NCI-H1105 treated with DMSO at 0.1 percent for 48 hours (cell line): ENCODE data around the gene SELENOS.

Experiments used
- DNase-seq: peaks from one replicate; lab custom pipeline; 2025; lab: John Stamatoyannopoulos, UW

SELENOS gene

DNA sequence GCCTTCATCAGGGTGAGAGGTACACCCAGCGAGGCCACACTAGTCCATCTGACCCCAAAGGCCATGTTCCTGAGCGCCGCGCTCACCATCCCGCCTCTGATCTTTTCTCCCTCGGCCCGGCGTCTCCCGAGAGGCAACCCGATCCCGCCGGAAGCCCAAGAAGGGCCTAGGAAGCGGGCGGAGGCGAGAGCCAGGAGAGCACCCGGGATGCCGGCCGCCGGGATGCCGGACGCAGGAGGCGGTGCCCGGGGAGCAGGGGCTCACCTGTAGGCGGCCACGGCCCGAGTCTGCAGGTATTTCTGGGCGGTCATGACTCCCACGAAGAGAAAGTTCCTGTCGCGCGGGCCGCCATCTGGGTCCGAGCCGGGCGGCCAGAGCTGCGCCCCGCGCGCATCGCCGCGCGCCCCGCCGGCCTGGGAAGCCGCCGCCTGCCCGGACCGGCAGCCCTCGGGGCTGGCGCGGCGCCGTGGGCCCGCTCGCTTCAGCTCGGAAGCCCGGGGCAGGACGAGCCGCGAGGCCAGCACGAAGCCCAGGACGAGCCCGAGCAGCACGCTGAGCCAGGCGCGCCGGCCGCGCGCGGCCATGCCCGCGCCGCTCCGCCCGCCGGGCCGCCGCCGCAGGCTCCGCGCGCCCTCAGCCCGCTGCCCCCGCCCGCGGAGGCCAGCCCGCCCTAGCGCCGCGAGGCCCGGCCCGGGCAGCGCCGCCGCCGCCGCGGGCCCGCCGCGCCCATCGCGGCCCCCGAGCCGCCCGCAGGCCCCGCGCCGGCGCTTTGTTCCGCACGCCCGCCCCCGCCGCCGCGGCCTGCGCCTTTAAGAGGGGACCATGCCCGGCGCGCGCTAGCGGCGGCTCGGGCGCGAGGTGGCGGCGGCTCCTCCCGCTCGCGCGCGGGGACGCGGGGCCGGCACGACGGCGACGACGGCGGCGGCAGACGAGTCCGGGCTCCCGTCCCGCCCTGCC is 26.1 kb downstream of the SELENOS start:
- peak; percentile 62 for DNase-seq

DNA sequence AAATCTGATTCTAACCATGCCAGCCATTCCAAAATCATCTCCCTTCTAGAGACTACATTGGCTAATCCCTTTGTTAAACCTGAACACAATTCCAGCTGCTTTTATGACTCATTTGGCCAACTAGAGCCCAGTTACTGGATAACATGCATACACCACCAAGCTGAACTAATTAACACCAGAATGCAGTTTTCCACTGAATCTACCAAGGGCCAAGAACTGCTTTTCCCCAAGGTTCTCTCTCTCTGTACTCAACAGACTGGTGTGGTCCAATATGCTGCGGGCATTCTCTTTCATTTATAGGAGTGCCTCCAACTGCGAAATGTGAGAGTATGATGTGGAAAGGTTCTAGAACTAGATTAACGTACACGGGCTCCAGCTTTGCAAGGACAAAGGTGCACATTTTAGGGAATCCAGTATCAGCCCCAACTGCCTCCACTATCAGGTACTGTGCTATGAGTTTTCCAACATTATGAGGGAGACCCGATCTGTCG is 26.9 kb downstream of the SELENOS start:
- DNase-seq = peak; percentile 27

DNA sequence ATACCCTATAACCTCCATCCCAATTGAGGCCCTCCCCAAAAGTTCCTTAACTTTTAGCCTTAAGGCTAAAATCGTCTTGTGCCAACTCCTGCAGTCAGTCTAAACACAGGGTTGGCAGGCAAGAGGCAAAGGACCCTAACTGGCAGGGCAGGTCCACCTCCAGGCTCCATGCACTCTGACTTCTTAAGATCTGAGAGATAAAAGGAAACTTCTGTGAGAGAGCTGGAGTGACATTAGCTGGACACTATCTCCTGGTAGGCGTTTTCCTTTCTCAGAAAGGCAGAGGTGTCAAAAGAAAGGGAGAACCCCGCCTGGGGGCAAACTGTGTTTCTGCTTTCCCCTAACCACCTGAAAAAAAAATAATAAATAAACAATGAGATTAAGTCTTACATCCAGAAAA is 29.0 kb downstream of the SELENOS start:
- no peak for DNase-seq

GRCh38 chr15:101246824-101247745 is 30.2 kb downstream of the SELENOS start:
- DNase-seq = no peak

DNA sequence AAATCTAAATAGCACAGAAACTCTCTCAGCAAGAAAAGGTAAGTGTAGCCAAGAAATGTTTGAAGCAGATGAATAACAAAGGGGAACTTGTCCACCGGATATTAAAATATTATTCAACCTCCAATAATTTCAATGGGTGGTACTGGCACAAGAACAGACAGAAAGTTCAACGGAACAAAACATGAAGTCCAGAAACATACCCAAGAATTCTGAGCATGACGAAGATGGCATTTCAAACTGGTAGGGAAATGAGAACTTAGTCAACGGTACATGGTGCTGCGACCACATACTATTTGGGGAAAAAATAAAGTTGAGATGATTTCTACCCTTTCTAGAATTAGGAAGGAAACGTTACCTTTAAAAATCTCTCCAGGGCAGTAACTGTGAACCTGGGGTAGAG is 30.9 kb downstream of the SELENOS start:
- DNase-seq = no peak

DNA sequence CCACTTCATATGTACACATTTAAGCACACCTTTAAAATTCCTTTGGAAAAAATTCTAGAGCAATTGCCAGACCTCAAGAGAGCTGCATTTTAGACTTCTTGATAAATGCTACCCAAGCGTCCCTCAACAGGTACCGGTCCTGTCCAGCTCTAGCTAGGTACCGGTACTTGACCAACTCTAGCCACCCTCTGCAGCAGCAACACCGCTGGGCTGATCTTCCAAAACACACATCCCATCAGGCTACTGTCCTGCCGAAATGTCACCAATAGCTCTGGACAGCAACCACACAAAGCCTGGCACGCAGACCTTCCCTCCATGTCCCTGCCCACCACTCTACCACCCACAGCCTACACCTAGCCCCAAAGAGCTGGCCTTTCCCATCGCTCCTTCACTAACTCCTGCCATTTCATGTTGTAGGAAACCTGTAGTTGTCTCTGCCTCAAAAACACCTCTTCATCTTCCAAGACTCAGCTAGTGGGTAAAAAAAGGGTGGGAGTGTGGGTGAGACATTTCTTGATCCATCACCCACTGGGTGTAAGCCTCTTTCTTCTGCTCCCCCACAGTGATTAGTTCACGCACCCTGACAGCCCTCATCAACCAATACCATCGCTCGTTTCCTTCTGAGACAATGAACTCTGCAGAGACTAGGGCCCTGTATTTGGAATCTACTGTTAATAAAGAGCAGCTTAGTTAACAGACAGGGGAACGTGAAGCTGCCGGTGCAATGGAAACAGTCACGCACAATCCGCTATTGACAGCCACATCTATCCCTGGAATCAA is 32.2 kb downstream of the SELENOS start:
- DNase-seq = no peak

- DNase-seq = no peak
Measured at GRCh38 chr15:101244036-101244781, 33.1 kb downstream of the SELENOS start.

DNA sequence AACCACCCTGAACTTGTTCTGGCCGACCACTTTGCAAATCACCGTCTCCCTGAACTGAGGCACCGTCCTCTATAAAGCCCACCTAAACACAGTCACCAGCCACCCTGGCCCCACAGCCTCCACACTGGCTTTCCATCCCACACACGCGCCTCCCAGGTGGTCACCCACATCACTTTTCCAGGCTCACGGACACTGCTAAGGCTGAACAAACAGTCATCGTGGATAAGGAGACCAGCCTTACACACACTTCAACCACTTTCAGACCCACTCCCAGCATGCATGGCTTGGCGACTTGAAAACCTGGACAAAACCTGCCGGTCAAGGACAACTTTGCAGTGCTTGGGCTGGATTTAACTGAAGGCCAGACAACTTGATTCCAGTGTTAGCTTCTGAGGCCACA is 33.9 kb downstream of the SELENOS start:
- no peak for DNase-seq

DNA sequence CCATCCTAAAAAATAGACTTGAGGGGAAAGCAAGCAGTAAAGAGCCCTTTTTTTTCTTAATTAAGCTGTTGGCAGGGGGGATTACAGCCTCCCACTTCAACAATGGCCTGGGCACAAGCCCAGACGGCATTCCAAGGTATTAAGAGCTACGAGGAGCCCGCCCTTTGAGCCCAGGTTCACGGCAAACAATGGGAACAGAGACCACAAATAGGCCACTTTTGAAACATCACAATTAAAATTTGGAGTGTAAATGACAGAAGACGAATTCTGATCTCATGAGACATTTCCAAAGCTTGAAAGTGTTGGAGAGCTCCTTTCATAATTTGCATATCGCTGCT is 34.3 kb downstream of the SELENOS start:
- peak; percentile 47 for DNase-seq

DNA sequence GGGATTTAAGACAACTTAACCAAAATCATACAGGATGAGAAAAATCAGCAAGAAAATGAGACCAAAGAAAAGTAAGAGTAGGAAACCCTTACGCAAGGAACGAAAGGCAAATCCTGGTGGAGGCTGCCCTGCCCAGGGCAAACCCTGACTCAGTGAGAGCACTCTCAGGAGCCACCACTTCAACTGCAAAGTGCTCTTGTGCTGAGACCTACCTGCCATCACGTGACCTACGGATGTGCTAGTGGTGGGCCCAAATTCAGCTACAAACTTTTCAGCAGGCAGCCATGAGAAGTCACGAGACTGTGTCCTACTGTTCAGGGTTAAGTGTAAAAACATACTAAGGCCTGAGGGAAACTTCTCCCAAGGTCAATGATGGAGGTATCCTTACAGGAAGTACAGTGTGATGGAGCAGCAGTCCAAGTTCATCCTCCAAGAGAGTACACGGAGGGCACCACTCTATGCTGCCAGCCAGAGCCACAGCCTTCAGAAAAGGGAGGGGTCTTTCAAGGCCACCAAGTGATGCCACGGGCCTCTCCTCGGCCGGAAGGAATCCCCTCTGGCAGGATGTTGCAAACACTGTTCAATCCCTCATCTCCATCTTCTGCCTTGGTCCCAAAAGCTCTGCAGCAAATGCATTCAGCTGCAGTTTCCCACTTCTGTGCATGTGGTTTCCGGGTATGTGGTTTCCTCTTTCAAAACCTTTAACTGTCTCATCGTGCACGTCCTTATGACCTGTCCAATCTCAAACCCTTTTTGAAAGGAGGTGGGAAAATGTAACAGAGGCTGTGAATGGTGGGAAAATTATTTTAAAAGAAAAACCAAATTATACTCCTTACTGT is 34.9 kb downstream of the SELENOS start:
- DNase-seq = peak; percentile 46

GRCh38 chr15:101240358-101240757 is 36.9 kb downstream of the SELENOS start:
- no peak for DNase-seq

DNA sequence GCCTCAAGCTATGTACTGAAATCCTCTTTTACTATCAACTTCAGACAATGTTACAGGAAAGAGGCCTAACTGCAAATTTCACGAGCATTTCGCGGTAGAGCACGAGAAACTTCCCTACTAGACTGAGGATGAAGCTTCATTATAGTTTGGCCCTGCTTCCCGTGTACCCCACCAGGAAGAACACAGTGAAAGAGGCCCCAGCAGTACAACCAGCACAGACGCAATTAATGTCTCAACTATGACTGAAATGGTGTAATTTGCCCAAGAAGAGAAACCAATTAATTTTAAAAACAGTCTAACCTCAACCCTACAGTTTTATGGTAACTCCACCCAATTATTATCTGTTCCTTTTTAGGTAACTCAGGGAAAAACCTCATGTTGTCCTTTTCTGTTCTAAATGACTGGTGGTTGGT is 37.6 kb downstream of the SELENOS start:
- no peak for DNase-seq

GRCh38 chr15:101237251-101237650 is 40.0 kb downstream of the SELENOS start:
- no peak for DNase-seq

GRCh38 chr15:101233651-101234280 is 43.5 kb downstream of the SELENOS start:
- DNase-seq = no peak

DNA sequence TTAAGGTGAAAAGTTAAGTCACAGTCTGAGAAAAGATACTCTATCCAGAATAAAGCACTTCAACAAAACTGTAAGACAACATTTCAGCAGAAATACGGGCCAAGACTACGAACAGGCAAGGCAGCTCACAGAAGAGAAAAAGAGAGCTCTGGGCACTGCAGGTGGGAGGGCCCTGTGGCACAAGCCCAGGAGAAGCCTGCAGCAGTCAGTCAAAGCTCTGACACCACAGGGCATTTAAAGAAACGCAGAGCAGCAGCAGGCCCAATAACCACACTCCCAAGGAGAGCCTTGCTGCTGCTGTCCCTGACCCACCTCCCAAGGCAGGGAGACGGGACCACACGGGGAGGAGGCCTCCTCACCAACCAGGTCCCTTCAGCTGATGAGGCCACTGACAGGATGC is 44.6 kb downstream of the SELENOS start:
- DNase-seq = no peak

- DNase-seq = no peak
Measured at GRCh38 chr15:101228313-101228712, 49.0 kb downstream of the SELENOS start.

DNA sequence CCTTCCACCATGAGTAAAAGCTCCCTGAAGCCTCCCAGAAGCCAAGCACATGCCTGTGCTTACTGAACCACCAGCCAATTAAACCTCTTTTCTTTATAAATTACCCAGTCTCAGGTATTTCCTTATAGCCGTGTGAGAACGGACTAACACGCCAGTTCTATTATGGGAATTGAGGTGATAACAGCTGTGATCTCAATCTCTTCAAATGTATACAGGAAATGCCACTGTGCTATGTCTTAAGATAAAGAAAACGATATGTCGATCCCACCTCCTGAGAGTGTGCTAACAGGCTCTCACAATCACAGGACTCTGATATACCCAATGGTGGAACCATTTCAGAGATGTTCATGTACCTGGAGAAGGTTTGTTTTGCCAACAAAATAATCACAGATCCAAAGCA is 51.6 kb downstream of the SELENOS start:
- no peak for DNase-seq
